ENCODE measurements around the gene HERC3. TPM values are rescaled to one million over a fixed set of nuclear protein-coding genes. Genes with fewer than 3 reads are reported as not detected.

The HERC3 gene
- total RNA-seq, 4 donors from 2014 or later, result 45.0 to 60.7 (median 51.9) TPM

DNA sequence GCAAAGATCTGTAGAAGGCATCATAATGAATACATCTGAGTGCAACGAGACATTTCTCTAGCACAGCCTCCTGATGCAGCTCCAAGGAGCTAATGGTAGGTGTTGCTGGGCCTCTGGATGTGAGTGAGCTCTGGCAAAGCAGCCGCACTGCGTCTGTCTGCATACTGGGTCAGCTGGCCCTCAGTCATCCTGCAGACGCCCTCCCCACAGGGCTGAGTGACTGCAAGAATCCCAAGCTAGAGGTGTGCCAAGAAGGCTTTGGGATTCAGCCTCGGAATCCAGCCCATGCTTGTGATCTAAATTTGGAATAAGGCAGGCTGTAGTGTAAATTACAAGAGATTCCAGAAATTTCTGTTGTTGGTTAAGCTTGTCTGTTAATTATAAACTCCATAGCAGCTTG, 18.5 kb downstream of the HERC3 start:
- peak; percentile 91 for ATAC-seq
- H3K4me1 ChIP-seq, result peaks cover 32 to 60% (median 33%) of the 10 kb centered on the region in 3 donors
- peaks cover 0 to 33% of the 10 kb centered on the region in 2 donors for H3K36me3 ChIP-seq
- no peak overlapping the region for H3K4me3 ChIP-seq
- H3K27me3 ChIP-seq, result no peaks in the 10 kb centered on the region
- TF ChIP-seq POLR2A (IDR thresholded peaks at IDR 0.05) (peak in 1 of 2 donors; percentile 23), CTCF (IDR thresholded peaks at IDR 0.05) (no peak), POLR2AphosphoS5 (IDR thresholded peaks at IDR 0.05) (peak; percentile 80)
- no peaks in the 10 kb centered on the region for H3K9me3 ChIP-seq
- 22 to 27% methylated on average over 2 to 5 of the region's 5 CpGs for WGBS, 2 donors (ENCODE audit: low coverage in 1 of 2)
- H3K27ac ChIP-seq, result peak overlapping the region; percentile 82 to 95 (median 88)

- WGBS, 2 donors (ENCODE audit: low coverage in 1 of 2), result 56 to 64% methylated on average over 4 to 5 of the region's 5 CpGs
- ATAC-seq, result no peak
These were observed 21.2 kb downstream of the HERC3 start for GRCh38 chr4:88613417-88613875.

DNA sequence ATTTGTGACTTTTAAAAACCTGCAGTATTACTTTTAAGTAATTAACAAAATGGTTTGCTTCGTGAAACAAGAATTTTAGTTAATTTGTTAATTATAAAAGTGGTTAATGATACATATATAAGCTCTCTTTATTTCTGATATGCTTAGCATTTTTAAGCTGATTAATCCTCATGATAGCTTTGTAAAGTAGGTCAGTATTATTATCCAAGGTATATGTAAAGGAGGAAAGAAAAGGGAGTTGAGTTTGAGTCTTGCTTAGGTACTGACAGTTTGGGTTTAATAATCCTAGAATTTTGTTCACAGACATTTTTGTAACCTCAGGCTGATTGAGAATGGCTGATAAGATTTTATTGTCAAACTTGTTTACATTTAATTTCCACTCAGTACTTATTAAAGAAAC, 21.8 kb downstream of the HERC3 start:
- Histone ChIP-seq H3K9me3 (no peaks in the 10 kb centered on the region), H3K36me3 (no peaks in the 10 kb centered on the region), H3K4me3 (no peak overlapping the region), H3K27me3 (no peaks in the 10 kb centered on the region), H3K27ac (peak overlapping the region; percentile 82 to 91 (median 84)), H3K4me1 (peaks cover 33 to 75% (median 37%) of the 10 kb centered on the region in 3 donors)
- WGBS, 2 donors (ENCODE audit: low coverage in 1 of 2), result 62 to 74% methylated on average over 1 of the region's 1 CpG
- ATAC-seq, result no peak
- TF ChIP-seq CTCF (IDR thresholded peaks at IDR 0.05) (no peak), POLR2A (IDR thresholded peaks at IDR 0.05) (no peak), EP300 (IDR thresholded peaks at IDR 0.05) (no peak), POLR2AphosphoS5 (IDR thresholded peaks at IDR 0.05) (no peak)

More at GRCh38 chr4:88613417-88613875, 21.2 kb downstream of the HERC3 start:
- H3K36me3 ChIP-seq, result peaks cover 0 to 6% of the 10 kb centered on the region in 2 donors
- no peak for TF ChIP-seq EP300 (IDR thresholded peaks at IDR 0.05)
- no peak for TF ChIP-seq POLR2AphosphoS5 (IDR thresholded peaks at IDR 0.05)
- no peak for TF ChIP-seq POLR2A (IDR thresholded peaks at IDR 0.05)
- no peak for TF ChIP-seq CTCF (IDR thresholded peaks at IDR 0.05)
- peaks cover 32 to 75% (median 33%) of the 10 kb centered on the region in 3 donors for H3K4me1 ChIP-seq
- H3K27ac ChIP-seq, result peak overlapping the region; percentile 82 to 91 (median 84)
- H3K9me3 ChIP-seq, result no peaks in the 10 kb centered on the region
- H3K4me3 ChIP-seq, result no peak overlapping the region
- no peaks in the 10 kb centered on the region for H3K27me3 ChIP-seq

- TF ChIP-seq CTCF (IDR thresholded peaks at IDR 0.05) (no peak), POLR2AphosphoS5 (IDR thresholded peaks at IDR 0.05) (no peak), POLR2A (IDR thresholded peaks at IDR 0.05) (no peak), EP300 (IDR thresholded peaks at IDR 0.05) (no peak)
- no peak for ATAC-seq
- H3K9me3 ChIP-seq, result no peaks in the 10 kb centered on the region
- H3K27me3 ChIP-seq, result no peaks in the 10 kb centered on the region
- WGBS, 2 donors (ENCODE audit: low coverage in 1 of 2), result 93 to 100% methylated on average over 1 to 4 of the region's 4 CpGs
- H3K27ac ChIP-seq, result no peak overlapping the region
- no peaks in the 10 kb centered on the region for H3K36me3 ChIP-seq
- no peak overlapping the region for H3K4me3 ChIP-seq
- peaks cover 15 to 53% (median 25%) of the 10 kb centered on the region in 3 donors for H3K4me1 ChIP-seq
These were observed 24.2 kb downstream of the HERC3 start for GRCh38 chr4:88616275-88617150.

Measured in gastroesophageal sphincter (tissue), 4 donors.